ENCODE results near the gene DOCK2. TPM values are rescaled to one million over a fixed set of nuclear protein-coding genes. Genes with fewer than 3 reads are reported as not detected.

The DOCK2 gene
- total and polyA plus RNA-seq, 9 of the 15 experiments (the other 6 are each of a cell fraction or from before 2014, with no cell fraction given): 4.5 to 42.6 (median 20.5) TPM

- TF ChIP-seq NFYB (IDR thresholded peaks at IDR 0.05; ENCODE audit: extremely low read depth, insufficient read length) (peak; percentile 69), CBFB (CRISPR knock-in tag; IDR thresholded peaks at IDR 0.05) (no peak), THRAP3 (IDR thresholded peaks at IDR 0.05; ENCODE audit: borderline replicate concordance) (no peak), RCOR1 (IDR thresholded peaks at IDR 0.05; ENCODE audit: borderline replicate concordance in 1 of 2, low read depth in 2 of 2, low read length in 2 of 2) (peak in 1 of 2 experiments; percentile 22; a peak in 1 of 4 replicates), ZC3H8 (IDR thresholded peaks at IDR 0.05) (no peak), MGA (IDR thresholded peaks at IDR 0.05) (peak; percentile 83), ZNF224 (CRISPR knock-in tag; IDR thresholded peaks at IDR 0.05) (no peak), ARID1B (IDR thresholded peaks at IDR 0.05) (peak; percentile 29; the same call in 1 of the 2 replicates), ESRRA (IDR thresholded peaks at IDR 0.05; ENCODE audit: borderline replicate concordance, low read depth) (peak; percentile 69), PRDM10 (IDR thresholded peaks at IDR 0.05; ENCODE audit: partially characterized antibody) (no peak), RAD51 (IDR thresholded peaks at IDR 0.05; ENCODE audit: borderline replicate concordance, low read depth) (peak; percentile 25; the same call in 1 of the 2 replicates), ZNF766 (CRISPR knock-in tag; conservative IDR thresholded peaks at IDR 0.05) (peak; percentile 86)
Observed at GRCh38 chr5:169767938-169768337, 130.9 kb downstream of the DOCK2 start (continued).

Measured in K562 (cell line).